NCI-H526 treated with DMSO at 0.1 percent for 48 hours (cell line): Measurements from ENCODE around the gene CBARP.

Source experiments
- DNase-seq: peaks from one replicate; lab custom pipeline; 2025; lab: John Stamatoyannopoulos, UW

The CBARP gene

DNA sequence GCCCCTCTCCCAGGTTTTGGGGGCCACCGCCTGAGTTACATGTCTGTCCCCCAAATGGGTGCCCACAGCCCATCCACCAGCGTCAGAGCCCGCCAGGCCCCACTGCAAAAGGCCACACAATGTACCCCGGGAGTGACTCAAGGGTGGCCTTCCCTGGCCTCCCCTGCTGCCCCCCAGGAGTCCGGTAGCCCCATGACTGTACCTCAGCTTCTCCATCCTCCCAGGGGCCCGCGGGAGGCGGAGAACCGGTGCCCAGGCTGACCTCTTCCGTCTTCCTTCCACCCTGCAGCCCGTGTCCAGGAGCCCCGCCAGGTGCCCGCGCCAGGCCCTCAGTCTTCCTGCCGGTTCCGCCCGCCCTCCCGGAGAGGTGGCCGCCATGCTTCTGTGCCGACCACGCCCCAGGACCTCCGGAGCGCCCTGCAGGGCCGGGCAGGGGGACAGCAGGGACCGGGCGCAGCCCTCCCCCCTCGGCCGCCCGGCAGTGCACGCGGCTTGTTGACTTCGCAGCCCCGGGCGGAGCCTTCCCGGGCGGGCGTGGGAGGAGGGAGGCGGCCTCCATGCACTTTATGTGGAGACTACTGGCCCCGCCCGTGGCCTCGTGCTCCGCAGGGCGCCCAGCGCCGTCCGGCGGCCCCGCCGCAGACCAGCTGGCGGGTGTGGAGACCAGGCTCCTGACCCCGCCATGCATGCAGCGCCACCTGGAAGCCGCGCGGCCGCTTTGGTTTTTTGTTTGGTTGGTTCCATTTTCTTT lies 10.3 kb downstream of the CBARP start:
- no peak for DNase-seq

DNA sequence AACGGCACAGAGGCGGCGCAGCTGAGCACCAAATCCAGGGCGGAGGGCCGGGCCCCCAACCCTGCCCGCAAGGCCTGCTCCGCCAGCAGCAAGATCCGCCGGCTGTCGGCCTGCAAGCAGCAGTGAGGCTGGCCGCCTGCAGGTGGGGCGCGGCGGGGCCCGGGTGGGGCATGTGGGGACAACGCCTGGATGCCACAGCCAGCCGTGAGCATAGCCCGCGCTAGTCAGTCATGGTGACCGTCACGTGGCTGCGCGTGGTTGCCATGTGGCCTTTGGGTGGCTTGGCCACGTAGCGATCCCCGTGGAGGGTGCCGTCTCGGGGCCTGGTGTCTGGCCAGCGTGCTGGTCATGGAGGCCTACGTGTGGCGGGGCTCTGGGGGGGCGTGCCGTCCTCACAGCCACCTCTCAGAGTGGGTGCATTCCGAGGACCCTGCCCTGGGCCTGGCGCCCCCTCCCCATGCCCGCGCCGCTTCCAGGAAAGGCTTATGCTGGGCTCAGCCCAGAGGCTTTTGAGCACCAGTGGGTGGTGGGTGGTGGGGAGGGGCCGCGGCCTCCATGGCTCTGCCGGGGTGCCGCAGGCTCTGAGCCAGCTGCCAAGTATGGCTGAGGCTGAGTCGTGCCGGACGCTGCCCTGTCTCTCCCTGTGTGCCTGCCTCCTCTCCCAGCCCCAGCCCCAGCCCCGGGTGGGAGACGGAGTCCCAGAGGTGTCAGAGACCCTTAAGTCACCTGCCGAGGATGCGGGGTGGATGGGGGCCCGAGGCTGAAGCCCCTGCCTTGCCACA lies 11.1 kb downstream of the CBARP start:
- DNase-seq, result no peak

DNA sequence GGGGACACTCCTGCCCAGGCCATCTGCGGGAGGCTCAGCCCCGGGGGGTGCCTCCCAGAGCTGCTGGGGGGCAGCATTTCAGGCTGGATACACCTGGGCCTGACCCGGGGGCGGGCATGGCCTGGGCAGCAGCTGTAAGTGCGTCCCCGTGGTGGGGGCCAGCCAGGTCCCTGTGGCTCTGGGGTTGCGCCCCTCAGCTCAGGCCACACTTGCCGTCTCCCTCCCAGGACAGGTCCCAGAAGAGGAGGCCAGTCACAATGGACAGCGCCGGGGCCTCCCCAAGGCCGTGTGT lies 11.6 kb downstream of the CBARP start:
- no peak for DNase-seq

DNA sequence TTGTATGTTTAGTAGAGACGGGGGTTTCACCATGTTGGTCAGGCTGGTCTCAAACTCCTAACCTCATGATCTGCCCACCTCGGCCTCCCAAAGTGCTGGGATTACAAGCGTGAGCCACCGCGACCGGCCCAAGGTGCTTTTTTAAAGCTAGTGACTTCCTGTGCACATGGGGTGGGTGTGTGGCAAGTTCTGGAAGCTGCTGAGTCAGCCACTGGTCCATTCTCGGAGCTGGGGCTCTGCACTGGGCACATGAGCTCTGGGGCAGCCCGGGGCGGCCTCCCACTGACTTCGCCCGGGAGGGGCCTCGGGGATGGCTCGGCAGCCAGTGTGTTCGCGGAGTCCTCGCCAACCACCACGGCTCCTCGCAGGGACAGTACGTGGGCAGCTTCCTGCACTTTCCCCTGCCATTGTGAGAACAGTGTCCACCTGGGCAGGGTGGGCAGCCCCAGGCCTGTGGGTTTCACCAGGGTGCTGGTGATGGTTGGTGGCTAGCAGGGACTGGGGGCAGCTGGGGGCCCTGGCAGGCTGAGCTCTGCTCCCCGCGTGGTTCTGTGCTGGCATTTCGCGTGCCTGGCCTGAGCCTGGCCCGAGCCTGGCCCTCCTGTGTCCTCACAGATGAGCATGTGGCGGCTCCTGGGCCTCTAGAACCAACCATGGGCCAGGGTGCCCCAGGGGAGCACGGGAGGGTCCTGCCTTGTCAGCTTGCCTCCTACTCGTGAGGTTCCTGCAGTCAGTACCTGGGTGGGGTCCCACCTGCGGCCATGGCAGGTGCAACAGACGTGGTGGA lies 12.2 kb downstream of the CBARP start:
- DNase-seq, result no peak

DNA sequence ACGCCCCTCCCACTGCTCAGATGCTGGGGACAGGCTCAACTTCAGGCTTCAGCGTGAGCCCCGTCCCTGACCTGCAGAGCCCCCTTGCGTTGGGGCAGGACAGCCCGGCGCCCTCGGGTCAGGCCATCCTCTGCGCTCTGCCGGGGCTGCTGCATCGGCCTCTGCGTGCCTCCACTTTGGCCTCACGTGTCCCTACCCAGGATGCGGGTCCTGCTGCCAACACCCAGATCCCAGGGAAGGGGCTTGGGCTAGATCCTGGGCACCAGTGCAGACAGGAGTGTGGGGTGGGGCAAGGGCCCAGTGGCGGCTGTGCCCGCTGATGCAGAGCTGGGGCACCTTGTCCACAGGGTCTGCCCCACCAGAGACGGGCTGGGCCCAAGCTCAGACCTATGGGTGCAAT lies 13.0 kb downstream of the CBARP start:
- no peak for DNase-seq

DNA sequence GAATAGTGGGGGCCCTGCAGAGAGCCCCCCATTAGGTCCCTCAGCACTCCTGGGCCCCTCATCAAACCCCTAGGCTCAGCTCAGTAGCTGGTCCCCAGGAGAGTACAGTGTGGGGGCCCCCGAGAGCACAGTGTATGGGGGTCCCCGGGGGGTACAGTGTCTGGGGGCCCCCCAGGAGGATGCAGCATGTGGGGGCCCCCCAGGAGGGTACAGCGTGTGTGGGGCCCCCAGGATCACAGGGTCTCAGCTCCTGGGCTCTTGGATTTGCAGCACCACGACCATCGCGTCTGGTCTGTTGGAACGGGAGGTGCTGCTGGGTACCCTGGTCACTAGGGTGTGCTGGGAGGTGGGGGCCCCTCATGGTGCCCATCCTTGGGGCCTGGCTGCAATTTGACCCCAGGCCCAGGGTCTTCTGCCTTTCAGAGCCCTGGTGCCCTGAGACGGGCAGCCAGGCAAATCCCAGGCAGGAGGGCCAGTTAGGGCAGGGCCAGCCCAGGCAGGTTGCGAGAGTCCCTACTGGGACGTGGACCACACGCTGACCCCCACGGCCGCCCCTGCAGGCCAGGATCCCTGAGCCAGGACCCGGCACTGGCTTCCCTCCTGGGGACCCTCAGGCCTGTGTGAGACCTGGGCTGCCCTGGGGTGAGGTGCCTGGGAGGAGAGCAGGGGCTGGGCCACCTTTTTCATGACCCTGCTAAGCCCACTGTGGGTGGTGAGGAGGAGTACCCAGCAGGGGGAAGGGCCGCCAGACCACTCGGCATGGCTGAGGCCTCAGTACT lies 13.6 kb downstream of the CBARP start:
- DNase-seq, result no peak

DNA sequence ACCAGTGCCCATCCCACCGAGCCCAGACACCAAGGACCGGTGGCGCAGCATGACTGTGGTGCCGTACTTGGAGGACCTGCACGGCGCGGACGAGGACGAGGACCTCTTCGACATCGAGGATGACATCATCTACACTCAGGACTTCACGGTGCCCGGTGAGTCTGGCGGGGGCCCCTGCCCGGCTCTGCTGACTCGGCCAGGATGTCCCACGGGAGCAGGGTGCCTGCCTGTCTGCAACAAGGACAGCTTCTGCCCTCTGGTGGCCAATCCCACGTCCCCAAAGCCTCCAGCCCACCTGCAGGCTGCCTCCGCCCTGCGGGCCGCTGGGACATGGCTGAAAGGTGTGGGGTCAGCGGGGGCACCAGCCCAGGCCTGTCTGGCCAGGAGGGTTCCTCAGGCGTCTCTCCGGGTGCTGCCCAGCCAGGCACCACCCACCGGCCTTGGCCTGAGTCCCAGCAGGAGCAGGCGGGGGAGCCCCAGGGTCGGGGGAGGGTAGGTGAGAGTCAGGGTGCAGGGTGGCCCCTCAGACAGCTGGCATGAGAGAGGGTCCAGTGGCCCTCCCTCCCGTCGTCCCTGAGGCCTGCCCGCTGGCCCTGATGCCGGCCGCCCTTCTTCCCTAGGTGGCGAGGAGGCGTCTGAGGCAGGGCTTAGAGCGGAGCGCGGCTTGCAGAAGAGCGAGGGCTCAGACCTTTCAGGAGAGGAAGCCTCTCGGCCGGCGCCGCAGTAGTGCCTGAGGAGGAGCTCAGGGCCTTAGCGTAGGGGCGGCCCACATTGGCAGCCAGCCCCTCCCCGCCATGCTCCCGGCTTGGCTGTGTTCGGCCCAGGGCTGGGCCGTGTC lies 14.6 kb downstream of the CBARP start:
- no peak for DNase-seq

DNA sequence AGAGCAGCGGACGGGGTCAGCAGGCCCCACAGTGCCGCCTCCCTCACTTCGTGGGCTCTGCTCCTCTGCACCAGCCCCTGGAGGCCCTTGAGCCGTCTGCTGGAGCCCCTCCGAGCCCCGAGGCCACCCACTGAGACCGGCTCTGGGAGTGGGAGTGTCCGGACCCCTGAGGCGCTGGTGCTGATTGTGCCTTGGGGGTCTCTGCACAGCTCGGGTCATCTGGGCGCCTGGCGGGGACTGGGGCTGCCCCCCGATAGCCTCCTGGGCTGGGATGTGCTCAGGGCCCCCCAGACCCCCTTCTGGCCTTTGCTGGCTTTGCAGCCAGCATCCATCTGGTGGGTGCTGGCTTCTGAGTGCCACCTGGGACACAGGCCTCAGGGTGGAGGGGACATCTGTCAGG lies 15.4 kb downstream of the CBARP start:
- no peak for DNase-seq

DNA sequence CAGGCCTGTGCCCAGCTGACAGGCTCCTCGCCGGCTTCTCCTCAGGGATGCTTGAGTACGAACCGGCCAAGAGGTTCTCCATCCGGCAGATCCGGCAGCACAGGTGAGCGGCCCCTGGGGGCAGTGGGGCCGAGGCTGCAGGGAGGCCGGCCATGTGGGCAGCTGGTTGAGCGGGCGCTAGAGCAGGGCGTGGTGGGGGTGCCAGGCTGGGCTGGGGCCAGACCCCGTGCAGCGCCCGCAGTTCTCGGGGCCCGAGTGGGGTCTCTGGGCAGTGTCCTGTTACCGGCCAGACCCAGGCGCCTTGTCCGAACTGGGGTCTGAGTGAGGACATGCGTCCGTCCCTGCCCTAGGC lies 15.9 kb downstream of the CBARP start:
- no peak for DNase-seq

DNA sequence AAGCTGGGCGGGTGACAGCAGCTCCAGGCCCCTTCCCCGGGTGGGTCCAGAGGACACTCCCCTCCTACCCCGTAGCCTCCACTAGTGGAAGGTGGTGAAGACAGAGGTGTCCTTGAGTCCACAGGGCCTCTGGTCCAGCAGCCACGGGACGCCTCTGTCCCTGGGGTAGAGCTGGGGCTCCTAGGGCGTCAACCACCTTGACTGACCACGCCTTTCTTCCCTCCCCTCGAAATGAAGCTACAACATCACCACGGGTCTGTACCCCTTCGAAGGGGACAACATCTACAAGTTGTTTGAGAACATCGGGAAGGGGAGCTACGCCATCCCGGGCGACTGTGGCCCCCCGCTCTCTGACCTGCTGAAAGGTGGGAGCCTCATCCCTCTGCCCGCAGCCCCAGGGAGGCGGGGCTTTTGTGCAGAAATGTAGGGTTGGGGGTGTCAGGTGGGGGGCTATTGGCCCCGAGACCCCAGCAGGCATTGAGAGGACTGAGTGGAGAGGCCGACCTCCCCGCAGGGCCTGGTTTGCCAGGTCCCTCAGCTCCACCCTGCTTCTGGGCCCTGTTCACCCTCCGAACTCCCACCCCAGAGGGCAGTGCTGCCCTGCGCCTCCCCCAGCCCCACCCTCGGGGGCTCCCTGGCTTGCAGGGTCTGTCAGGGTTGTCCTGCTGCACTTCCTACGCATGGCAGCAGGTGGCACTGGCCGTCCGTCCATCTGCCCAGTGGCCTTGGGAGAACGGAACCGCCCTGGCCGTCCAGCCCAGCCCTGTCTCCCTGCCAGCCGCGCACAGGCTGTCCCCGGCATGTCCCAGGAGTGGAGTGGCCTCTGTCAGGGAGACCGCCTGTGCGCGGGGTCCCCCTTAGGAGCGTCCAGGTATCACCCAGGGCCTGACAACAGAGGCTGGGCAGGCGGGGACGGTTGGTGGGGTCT lies 16.6 kb downstream of the CBARP start:
- no peak for DNase-seq

DNA sequence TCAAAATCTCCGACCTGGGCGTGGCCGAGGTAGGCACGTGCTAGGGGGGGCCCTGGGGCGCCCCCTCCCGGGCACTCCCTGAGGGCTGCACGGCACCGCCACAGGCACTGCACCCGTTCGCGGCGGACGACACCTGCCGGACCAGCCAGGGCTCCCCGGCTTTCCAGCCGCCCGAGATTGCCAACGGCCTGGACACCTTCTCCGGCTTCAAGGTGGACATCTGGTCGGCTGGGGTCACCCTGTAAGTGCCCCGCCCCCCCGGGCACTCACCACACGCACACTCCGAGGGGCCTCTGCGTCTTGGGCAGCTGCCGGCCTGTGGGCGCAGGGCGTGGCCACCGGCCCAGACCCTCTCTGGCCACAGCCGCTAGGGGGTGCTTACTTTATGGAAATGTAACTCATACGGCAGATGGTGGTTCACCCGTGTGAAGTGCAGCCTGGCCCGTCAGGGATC lies 17.3 kb downstream of the CBARP start:
- no peak for DNase-seq

DNA sequence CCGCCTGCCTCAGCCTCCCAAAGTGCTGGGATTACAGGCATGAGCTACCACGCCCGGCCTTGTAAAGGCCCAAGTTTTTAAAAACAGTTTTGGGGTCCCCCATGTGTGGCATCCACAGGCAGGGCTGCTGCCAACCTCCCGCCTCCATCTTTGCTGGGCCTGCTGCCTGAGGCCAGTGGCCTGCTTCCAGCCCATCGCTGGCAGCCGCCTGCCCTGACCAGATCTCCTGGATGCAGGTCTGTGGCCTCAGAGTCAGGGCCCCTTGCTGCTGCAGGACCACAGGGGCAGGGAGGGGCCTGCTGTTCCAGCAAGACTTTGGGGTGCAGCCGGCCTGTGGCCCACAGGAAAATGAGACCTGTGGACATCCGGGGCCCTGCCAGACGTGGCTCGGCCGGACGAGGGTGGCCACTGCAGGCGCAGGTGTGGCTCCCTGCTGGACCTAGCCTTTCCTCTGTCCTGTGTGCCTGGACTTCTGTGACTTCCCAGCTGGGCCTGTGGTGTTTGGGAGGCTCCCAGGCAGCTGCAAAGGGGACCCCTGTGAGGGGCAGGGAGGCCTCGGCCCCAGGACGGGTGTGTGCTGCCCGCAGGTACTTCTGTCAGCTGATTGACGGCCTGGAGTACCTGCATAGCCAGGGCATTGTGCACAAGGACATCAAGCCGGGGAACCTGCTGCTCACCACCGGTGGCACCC lies 17.9 kb downstream of the CBARP start:
- no peak for DNase-seq

DNA sequence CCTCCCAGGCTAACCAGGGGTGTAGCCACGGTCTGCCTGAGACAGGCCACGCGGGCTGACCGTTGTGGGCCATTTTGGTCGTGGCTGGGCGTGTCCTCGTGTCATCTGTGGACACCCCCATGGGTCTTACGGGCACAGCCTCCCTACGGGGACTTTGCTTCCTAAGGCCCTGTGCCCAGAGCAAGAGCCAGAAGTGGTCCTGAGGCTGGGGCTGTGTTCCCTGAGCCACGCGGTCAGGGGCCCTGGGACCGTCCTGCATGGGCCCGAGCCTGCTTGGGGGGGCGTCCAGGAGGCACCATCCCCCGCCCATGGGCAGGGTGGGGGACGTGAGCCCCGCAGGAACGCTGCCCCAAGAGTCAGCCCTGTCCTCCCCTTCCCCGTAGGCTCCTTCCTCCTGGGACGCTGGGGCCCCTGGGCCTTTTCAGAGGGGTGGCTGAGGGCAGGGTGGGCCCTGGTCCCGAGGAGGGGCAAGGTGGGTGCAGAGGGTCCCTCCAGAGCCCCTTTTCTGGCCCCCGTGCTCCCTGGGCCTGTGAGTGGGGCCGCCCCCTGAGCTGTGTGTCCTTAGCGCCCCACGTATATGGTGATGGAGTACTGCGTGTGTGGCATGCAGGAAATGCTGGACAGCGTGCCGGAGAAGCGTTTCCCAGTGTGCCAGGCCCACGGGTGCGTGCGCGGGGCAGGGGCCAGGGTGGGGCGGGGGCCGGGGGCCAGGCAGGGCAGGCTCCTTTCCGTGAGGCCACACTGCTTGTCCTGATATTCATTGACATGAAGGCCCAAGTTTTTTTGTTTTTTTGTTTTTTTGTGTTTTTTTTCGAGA lies 18.8 kb downstream of the CBARP start:
- no peak for DNase-seq

DNA sequence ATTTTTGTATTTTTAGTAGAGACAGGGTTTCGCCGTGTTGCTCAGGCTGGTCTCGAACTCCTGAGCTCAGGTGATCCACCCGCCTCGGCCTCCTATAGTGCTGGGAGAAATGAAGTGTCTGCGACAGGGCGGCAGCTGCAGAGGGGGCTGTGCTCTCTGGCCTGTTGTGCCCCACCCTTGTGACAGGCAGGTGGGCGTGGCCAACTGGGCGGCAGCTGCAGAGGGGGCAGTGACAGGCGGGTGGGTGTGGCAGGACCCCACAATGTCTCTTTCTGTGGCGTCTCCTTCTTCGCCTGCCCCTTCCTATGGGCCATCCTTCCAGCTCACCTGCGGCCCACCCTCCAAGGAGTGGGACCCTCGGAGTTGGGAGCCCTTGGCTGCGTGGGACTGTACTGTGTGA lies 20.4 kb downstream of the CBARP start:
- DNase-seq, result no peak

DNA sequence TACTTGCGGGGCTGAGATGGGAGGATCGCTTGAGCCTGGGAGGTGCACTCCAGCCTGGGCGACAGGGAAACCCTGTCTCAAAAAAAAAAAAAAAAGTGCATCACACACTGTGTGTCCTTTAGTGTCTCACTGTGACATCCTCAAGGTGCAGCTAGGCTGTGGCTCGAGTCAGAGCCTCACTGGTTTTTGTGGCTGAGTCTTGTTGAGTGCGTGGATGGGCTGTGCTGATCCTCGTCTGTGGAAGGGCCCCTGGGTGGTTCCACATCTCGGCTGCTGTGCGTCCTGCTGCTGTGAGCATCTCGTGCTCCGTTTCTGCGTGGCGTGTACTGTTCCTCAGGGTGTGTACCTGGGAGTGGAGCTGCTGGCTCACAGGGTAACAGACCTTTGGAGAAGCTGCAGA lies 21.0 kb downstream of the CBARP start:
- DNase-seq, result no peak

DNA sequence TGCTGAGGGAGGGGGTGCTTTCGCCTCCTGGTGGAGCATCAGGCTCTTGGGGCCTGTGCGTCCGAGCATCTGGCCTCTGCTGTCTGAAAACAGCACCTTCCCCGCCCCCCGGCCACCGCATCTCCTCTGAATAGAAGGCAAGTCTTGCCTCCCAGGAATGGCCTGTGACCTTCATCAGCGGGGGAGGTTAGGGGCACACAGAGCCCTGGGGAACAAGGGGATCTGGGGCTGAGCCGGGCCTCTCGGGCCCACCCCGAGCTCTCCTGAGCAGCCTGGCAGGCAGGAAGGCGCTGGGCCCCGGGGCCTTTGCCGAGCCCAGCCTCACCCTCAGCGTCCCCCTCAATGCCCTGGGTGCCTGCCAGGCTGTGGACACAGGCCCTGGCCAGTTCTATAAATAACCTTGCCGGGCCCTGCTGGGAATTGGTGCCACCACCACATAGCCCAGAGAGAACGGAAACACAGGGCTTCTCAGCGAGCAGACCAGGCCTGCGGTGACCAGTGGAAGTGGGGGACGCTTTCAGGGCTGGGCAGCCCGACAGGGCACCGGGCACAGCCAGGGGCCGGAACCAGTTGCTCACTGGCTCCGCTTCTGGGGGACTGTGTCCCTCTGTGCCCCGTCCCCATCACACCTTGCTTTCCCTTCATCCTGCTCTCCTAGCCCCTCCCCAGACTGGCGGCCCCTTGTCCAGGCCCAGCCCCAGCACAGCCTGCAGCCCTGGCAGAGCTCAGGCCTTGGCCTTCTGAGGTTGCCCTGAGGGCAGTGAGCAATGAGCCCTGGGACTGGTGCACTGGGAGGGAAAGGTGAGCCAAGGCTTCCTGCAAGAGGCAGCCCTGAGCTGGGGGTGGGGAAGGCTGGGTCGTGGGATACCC lies 22.7 kb downstream of the CBARP start:
- DNase-seq, result no peak

DNA sequence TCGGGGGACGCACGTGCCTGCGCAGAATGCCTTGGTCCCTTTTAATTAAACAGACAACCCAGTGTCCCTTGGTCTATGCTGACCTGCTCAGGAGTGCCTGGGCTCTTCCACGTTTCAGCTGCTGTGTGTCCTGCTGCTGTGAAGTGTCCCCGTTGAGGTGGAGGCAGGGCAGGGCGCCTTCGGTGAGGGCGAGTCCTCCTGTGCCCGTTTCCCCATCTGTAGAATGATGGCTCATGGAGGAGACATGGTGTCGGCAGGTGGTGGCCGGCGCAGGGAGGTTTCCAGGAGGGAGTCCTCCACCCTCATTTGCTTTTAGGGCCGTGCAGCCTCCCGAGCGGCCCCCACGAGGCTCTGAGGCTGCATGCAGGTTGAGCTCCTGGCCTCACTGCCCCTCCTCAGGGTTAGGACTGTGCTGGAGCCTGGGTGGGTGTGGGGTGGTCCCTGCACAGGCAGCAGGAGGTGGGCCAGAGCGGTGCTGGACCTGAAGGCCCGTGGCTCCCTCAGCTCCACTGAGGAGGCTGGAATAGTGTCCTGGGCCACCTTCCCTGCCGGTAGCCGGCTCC lies 23.4 kb downstream of the CBARP start:
- DNase-seq, result no peak
